Nephron progenitor cell (in vitro differentiated cells): ENCODE data around the gene MTURN.
"Not testable (repeated sequence)": the region's sequence is repeated elsewhere in the genome, so short reads cannot be mapped to it uniquely, and the experiment has no call there.

ENCODE experiments used
- DNase-seq: peaks from one replicate; pipeline ENCODE4 v3.0.0; 2021
- H3K27ac Mint-ChIP-seq: 2 replicates; pipeline ENCODE4 v1.8.0; 2021; ENCODE audit warnings: mild to moderate bottlenecking, moderate library complexity, mixed read lengths
- H3K27me3 Mint-ChIP-seq: 2 replicates; pipeline ENCODE4 v1.8.0; 2021; ENCODE audit warnings: mild to moderate bottlenecking, low read depth, mixed read lengths; ENCODE audit not compliant: poor library complexity
- H3K36me3 Mint-ChIP-seq: 2 replicates; pipeline ENCODE4 v1.8.0; 2021; ENCODE audit warnings: low read depth, mixed read lengths
- H3K4me1 Mint-ChIP-seq: 2 replicates; pipeline ENCODE4 v1.8.0; 2021; ENCODE audit warnings: mixed read lengths
- H3K4me3 Mint-ChIP-seq: 2 replicates; pipeline ENCODE4 v1.8.0; 2021; ENCODE audit warnings: mild to moderate bottlenecking, moderate library complexity, mixed read lengths
- H3K9me3 Mint-ChIP-seq: 2 replicates; pipeline ENCODE4 v1.8.0; 2021; ENCODE audit warnings: mild to moderate bottlenecking, moderate library complexity, mixed read lengths
- TF ChIP-seq, protein P1 (sequence below): fragments of 200-600 bp; sonication (generic); IDR thresholded peaks from 2 replicates; pipeline ENCODE4 v1.5.0; 2021; ENCODE audit warnings: antibody characterized with exemption

Gene MTURN

DNA sequence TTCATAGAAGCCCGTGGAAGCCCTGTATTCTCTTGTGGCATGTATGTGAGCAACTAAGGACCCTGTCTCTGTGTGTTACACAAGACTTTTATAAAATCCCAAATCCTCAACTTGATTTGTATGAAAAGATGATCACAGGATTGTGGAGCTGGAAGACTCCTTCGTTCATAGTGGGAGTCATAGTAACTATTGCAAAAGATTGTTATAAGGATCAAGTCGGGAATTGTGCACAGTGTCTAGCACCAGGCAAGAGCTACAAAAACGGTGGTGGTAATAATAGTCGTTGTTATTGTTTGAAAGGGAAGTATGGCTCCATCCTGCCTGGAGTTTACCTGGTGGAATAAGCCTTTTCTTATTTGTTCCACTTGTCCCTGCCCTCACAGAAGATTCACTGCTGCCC, 42.8 kb upstream of the MTURN start:
- Mint-ChIP-seq H3K4me1 (no peaks in the 10 kb centered on the region), H3K27me3 (no peaks in the 10 kb centered on the region), H3K27ac (no peak overlapping the region), H3K36me3 (peaks cover 68% of the 10 kb centered on the region), H3K9me3 (peaks cover 25% of the 10 kb centered on the region), H3K4me3 (no peak overlapping the region)
- TF ChIP-seq, protein P1, sequence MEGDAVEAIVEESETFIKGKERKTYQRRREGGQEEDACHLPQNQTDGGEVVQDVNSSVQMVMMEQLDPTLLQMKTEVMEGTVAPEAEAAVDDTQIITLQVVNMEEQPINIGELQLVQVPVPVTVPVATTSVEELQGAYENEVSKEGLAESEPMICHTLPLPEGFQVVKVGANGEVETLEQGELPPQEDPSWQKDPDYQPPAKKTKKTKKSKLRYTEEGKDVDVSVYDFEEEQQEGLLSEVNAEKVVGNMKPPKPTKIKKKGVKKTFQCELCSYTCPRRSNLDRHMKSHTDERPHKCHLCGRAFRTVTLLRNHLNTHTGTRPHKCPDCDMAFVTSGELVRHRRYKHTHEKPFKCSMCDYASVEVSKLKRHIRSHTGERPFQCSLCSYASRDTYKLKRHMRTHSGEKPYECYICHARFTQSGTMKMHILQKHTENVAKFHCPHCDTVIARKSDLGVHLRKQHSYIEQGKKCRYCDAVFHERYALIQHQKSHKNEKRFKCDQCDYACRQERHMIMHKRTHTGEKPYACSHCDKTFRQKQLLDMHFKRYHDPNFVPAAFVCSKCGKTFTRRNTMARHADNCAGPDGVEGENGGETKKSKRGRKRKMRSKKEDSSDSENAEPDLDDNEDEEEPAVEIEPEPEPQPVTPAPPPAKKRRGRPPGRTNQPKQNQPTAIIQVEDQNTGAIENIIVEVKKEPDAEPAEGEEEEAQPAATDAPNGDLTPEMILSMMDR, result no peak
- DNase-seq, result no peak

DNA sequence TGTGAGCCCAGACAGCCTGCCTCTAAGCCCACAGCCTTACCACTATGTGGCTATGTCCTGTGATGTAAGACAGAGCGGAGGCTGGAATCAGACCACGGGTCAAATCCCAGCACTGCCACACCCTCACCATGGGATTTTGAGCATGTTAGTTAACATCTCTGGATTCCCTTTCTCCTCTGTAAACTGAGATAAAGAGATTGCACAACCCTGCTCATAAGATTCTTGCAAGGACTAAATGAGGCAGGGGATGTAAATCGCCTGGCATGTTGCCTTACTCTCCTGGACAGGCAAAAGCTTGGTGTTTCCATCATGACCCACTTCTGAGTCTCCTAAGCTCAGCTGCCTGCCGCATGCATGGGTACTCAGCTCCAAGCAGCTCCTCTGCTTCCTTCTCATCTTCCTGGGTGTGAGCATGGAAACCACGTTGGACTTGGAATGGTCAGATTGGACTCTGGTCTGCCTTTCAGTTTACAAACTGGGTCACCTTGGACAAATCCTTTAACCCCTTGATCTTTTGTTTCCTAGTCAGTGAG, 41.3 kb upstream of the MTURN start:
- no peak for DNase-seq
- Mint-ChIP-seq H3K27me3 (no peaks in the 10 kb centered on the region), H3K27ac (no peak overlapping the region), H3K9me3 (peaks cover 40% of the 10 kb centered on the region), H3K4me3 (no peak overlapping the region), H3K36me3 (peaks cover 74% of the 10 kb centered on the region), H3K4me1 (no peaks in the 10 kb centered on the region)
- TF ChIP-seq, protein P1, result no peak

DNA sequence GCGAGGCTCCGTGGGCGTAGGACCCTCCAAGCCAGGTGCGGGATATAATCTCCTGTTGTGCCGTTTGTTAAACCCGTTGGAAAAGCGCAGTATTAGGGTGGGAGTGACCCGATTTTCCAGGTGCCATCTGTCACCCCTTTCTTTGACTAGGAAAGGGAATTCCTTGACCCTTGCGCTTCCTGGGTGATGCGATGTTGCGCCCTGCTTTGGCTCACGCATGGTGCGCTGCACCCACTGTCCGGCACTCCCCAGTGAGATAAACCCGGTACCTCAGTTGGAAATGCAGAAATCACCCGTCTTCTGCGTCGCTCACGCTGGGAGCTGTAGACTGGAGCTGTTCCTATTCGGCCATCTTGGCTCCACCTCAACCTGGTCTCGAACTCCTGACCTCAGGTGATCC, 36.2 kb upstream of the MTURN start:
- Mint-ChIP-seq H3K36me3 (peaks cover 97% of the 10 kb centered on the region), H3K9me3 (peaks cover 68% of the 10 kb centered on the region)
- not testable (repeated sequence) for H3K4me1 Mint-ChIP-seq, H3K27me3 Mint-ChIP-seq, DNase-seq, H3K27ac Mint-ChIP-seq, H3K4me3 Mint-ChIP-seq

DNA sequence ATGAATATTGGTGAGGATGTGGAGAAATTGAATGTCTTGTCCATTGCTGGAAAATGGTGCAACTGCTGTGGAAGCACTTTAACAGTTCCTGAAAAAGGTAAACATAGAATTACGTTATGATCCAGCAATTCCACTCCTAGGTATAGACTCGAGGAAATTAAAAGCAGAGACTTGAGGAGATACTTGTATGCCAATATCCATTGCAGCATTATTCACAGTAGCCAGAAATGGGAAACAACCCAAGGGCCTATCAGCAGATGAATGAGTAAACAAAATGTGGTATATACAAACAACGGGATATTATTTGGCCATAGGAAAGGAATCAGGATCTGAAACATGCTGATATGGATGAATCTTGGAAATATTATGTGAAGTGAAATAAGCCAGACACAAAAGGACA, 32.5 kb upstream of the MTURN start:
- Mint-ChIP-seq H3K4me1 (no peaks in the 10 kb centered on the region), H3K27me3 (peaks cover 5% of the 10 kb centered on the region), H3K9me3 (peaks cover 39% of the 10 kb centered on the region), H3K27ac (no peak overlapping the region), H3K36me3 (peaks cover 63% of the 10 kb centered on the region), H3K4me3 (no peak overlapping the region)
- TF ChIP-seq, protein P1, result no peak
- DNase-seq, result no peak

DNA sequence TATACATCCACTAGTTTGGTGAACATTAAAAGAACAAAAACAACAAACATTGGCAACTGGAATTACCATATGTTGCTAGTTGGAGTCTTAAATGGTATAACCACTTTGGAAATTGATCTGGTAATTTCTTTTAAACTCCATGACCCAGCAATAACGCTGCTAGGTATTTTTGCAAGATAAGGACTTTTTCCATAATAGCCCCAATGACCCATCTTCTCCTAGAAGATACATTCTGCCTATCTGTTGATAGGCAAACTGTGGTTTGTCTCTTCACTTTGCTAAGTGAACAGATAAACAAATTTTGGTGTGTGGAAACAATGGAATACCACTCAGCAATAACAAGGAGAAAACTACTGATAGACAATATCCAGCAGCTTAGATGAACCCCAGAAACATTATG, 30.6 kb upstream of the MTURN start:
- no peak overlapping the region for H3K27ac Mint-ChIP-seq
- peaks cover 5% of the 10 kb centered on the region for H3K27me3 Mint-ChIP-seq
- TF ChIP-seq, protein P1, result no peak
- H3K36me3 Mint-ChIP-seq, result peaks cover 52% of the 10 kb centered on the region
- no peak for DNase-seq
- no peak overlapping the region for H3K4me3 Mint-ChIP-seq
- H3K4me1 Mint-ChIP-seq, result no peaks in the 10 kb centered on the region
- H3K9me3 Mint-ChIP-seq, result peaks cover 30% of the 10 kb centered on the region

DNA sequence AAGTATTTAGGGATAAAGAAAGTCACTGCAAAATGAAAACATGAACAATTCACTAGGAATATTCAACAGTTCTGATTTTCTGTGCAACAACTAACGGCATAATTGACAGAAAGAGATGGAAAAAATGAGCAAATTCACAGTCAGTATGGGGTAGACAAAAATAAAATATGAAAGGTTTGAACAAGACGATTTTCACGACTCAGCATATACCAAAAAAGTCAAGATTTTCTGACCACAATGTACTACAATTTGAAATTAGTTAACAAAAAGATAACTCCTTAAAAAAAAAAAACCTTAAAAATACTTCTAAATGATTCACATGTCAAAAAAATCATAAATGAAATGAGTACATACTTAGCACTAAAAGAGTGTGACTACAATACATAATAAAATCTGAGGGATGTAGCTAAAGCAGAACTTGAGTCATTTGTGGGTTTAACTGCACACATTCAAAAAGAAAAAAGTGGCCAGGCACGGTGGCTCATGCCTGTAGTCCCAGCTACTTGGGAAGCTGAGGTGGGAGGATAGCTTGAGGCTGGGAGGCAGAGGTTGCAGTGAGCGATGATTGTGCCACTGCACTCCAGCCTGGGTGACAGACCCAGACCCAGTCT, 22.6 kb upstream of the MTURN start:
- no peak overlapping the region for H3K27ac Mint-ChIP-seq
- H3K9me3 Mint-ChIP-seq, result peaks cover 60% of the 10 kb centered on the region
- H3K27me3 Mint-ChIP-seq, result no peaks in the 10 kb centered on the region
- H3K4me3 Mint-ChIP-seq, result no peak overlapping the region
- H3K4me1 Mint-ChIP-seq, result no peaks in the 10 kb centered on the region
- peaks cover 61% of the 10 kb centered on the region for H3K36me3 Mint-ChIP-seq
- TF ChIP-seq, protein P1, result no peak
- DNase-seq, result no peak
